ENCODE data around the gene DGKE. TPM values are rescaled to one million over a fixed set of nuclear protein-coding genes. Genes with fewer than 3 reads are reported as not detected.

The DGKE gene
- total RNA-seq, result 7.3 and 10.1 TPM in 2 replicates

DNA sequence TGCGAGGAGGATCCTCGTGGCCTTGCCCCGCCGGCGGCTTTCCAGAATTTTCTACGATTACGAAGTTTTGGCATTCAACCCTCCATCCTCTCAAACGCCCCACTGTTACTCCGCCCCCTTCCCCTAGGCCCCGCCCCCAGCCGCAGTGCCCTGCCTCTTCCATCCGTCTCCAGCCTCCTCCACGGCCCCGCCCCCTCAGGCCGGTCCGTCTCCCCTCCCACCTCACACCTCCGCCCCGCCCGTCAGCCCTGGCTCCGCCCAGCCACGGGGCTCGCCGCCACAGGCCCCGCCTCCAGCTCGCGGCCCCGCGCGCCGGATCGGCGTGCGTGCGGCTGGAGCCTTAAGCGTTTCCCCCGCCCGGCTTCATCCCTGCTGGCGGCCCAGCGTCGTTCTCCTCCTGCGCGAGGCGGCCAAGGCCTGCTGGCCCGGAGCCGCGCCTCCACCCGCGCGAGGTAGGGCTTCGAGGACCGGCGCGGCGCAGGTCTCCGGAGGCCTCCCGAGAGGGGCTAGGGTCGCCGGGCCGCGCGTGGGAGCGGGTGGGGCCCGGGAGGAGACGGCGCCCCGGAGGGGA, at the start of gene DGKE, which contains the start of gene C17orf67:
Gene DGKE, plus strand, starts transcription at position 343 of the 571 bp plus-strand sequence. CDS start 645 bp downstream, outside the sequence.
Gene C17orf67, minus strand, starts transcription at position 112 of the 571 bp plus-strand sequence. CDS start 18,110 bp downstream, outside the sequence.
- peak; percentile 85 to 98 for DNase-seq (ENCODE audit: low read depth in 2 of 2)

- peak; percentile 77 to 78 for DNase-seq (ENCODE audit: low read depth in 2 of 2)
These were observed 48.5 kb upstream of the DGKE start for GRCh38 chr17:56785405-56785804.

DNA sequence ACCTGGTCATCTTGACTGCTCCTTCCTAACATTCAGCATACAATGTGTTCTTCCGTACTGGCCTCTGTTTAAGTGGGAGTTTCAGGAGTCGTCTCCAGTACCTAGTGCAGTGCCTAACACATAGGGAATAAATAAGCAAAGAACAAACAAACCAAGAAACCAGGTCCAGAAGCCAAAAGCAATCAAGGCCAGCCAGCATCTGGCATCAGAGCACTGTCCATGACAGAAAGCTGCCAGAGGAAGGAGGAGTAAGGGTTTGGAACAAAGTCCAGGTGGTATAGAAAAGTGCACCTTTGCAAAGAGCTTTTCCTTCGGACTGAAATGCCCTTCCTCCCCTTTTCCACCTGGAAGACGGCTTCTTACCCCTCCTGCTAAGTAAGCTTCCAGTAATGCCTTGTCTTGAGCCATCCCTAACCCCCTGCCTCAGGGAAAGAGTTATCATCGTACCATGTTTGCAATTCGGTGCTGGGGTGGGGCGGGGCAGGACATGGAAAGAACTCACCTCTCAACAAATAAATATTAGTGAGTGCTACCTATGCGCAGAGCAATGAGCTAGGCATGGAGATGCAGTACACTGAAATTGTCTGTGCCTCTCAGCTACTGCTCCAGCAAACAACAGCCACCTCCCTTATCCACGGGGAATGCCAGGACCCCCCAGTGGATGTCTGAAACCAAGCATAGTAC, 47.8 kb upstream of the DGKE start:
- no peak for DNase-seq (ENCODE audit: low read depth in 2 of 2)

DNA sequence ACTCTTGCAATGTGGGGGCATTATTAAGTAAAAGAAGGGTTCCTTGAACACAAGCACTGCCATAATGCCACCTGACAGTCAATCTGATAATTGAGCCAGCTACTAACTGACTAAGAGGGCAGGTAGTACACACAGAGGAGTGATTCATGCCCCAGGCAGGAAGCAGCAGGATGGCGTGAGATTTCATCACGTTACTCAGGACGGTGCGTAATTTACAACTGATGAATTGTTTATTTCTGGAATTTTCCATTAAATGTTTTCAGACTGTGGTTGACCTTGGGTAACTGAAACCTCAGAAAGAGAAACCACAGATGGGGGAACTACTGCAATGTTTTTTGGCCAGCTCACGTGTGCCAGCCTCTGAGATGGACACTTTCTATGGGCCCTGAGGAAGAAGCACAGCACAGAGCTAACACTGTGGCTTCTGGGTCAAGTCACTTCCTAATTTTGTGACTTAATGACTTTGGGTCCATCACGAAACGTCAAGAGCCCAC, 46.9 kb upstream of the DGKE start:
- peak; percentile 95 to 96 for DNase-seq (ENCODE audit: low read depth in 2 of 2)

DNA sequence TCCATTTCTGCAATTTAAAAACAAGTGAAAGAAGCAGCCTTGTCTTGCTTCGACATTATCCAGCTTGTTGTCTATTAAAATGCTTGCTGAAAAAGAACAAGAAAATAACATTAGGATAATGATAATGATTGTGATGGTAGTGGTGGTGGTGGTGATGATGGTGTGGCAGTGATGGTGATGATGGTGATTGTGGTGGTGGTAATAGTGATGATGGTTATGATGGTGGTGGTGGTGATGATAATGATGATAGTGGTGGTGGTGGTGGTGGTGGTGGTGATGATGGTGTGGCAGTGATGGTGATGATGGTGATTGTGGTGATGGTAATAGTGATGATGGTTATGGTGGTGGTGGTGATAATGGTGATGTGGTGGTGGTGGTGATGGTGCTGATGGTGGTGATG, 41.7 kb upstream of the DGKE start:
- DNase-seq (ENCODE audit: low read depth in 2 of 2), result no peak

DNA sequence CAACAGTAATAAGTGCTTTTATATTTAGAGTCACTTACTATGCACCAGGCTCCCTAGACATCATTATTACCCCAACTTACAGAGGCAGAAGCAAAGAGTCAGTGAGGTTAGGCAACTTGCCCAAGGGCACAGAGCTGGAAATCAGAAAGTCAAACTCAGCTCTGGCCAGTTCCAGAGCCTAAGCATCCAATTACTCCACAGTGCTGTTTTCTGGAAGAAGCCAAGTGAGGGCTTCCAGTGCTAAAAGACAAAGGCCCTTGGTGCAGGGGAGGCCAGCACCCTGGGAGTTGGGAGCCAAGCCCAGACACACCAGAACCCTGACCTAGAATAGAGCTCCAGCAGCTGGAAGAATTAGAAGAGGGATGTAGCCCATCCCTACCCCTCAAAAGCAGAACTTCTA, 40.4 kb upstream of the DGKE start:
- no peak for DNase-seq (ENCODE audit: low read depth in 2 of 2)

GRCh38 chr17:56793957-56794356, 40.0 kb upstream of the DGKE start:
- no peak for DNase-seq (ENCODE audit: low read depth in 2 of 2)

- no peak for DNase-seq (ENCODE audit: low read depth in 2 of 2)
These were observed 38.6 kb upstream of the DGKE start for GRCh38 chr17:56795221-56795865.

GRCh38 chr17:56796536-56796935, 37.4 kb upstream of the DGKE start:
- DNase-seq (ENCODE audit: low read depth in 2 of 2), result no peak

GRCh38 chr17:56798916-56799315, 35.0 kb upstream of the DGKE start:
- no peak for DNase-seq (ENCODE audit: low read depth in 2 of 2)

DNA sequence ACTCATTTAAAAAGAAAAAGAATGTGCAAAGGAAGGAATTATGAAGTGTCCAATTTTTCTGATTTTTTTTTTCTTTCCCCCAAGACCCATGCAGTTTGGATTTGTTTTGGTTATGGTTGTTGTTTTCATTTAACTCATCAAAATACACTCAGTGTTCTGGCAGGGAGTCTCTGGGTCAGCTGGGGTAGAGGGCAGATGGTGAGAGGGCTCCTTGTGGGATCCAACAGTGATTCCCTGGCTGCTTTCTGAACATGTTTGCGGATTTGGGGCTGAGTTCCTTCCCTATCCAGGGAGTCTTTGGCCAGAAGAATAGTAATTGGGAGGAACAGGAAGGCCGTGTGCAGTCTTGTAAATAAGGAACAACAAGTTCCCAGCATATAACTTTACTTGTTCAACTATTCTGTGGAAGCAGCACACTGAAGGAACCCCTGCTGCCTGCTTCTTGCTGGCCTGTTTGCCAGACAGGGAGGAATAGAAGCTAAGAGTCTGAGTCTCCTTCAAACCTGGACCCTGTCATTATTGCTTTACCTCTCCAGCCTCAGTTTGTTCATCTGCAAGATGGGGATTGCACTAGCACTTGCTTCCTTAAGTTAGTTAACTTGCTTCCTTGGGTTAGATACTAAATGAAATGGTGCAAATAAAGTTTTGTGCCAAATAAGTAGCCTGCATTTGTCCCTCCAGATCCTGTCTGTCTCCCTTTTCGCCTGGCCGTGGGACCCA, 32.3 kb upstream of the DGKE start:
- no peak for DNase-seq (ENCODE audit: low read depth in 2 of 2)

DNA sequence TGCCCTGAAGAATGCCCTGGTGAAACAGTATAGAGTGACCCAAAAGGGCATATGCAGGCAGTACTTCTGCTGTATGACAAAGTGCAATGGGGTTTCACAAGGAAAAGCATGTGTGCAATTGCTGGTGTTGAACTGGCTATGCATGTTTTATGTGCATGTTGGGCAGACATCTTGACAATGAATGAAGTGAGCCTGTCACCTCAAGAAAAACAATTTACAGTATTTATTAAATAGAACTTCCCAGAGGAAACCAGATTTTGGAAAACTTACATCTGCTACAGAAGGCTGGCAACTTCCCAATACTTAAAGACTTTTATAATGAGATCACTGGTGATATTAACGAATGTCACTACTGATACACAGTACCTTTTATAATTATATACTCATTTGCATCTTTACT, 30.9 kb upstream of the DGKE start:
- no peak for DNase-seq (ENCODE audit: low read depth in 2 of 2)

DNA sequence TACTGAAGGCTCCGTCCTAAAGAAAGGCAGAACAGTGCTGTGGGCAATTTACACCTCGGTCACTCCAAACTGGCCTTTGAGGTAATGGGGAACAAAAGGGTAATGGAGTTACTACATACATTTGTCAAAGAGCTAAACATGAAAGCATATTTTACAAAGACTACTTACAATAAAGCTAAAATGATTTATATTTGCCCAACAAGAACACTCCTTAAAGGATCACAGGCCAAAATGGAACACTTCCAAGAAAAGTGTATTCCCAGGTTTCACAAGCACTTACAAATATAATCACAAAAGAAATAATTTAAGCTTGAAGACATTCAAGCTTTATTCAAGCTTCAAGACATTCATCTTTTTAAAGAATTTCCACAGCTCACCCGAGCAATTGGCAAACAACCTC, 29.5 kb upstream of the DGKE start:
- no peak for DNase-seq (ENCODE audit: low read depth in 2 of 2)

DNA sequence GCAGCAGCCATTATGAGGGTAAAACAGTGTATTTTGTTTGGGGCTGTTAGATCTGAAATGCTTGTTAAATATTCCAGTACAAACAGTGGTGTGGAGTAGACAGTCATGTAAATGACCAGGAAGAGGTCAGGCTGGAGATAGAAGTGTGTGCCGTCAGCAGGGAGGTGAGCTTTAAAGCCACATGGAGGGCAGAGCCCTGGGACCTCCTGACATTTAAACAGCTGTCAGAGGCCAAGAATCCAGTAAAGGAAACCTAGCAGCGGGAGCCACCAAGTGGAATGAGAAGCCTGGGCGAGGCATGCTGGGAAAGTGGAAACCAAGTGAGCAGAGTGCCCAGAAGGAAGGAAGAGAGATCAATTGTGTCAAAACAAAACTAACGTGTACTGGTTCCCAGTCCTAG, 27.0 kb upstream of the DGKE start:
- DNase-seq (ENCODE audit: low read depth in 2 of 2), result no peak

- DNase-seq (ENCODE audit: low read depth in 2 of 2), result no peak
These were observed 26.2 kb upstream of the DGKE start for GRCh38 chr17:56807723-56808122.

DNA sequence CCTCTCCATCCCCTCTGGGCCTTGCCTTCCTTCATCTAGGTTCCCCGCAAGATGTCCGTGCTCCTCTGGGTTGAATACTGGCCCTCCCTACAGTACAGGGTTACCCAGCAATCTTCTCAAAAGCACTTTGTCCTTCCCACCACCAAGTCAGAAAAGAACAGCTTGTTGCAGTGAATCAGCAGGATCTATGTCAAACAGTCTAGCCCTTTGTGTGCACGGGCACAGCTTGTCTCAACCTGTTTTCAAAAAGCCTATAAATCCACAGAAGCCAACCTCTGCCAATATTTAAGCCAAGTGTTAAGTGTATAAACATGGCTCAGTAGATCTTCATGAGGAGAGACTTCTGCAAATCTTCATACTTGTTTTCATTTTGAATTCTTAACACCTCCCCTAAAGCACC, 25.4 kb upstream of the DGKE start:
- no peak for DNase-seq (ENCODE audit: low read depth in 2 of 2)

GRCh38 chr17:56809106-56809819, 24.7 kb upstream of the DGKE start:
- no peak for DNase-seq (ENCODE audit: low read depth in 2 of 2)

- no peak for DNase-seq (ENCODE audit: low read depth in 2 of 2)
These were observed 24.2 kb upstream of the DGKE start for GRCh38 chr17:56809820-56810179.

- DNase-seq (ENCODE audit: low read depth in 2 of 2), result no peak
These were observed 23.6 kb upstream of the DGKE start for GRCh38 chr17:56810343-56810742.

- DNase-seq (ENCODE audit: low read depth in 2 of 2), result no peak
These were observed 22.8 kb upstream of the DGKE start for GRCh38 chr17:56810891-56811775.
